HG02885 (cell line): ENCODE results near the gene CCDC158.
"Not testable (repeated sequence)": the region's sequence is repeated elsewhere in the genome, so short reads cannot be mapped to it uniquely, and the experiment has no call there.

Experiments
- ATAC-seq: cut with Tn5 transposase; IDR thresholded peaks from one replicate; pipeline ENCODE4 v1.9.1; 2021; ENCODE audit warnings: mild to moderate bottlenecking; ENCODE audit not compliant: unreplicated experiment, poor library complexity

CCDC158 gene

GRCh38 chr4:76430519-76431388 is 9.8 kb upstream of the CCDC158 start:
- ATAC-seq = no peak

GRCh38 chr4:76429636-76430035 is 8.7 kb upstream of the CCDC158 start:
- no peak for ATAC-seq

- ATAC-seq = no peak
Observed at GRCh38 chr4:76426272-76426671, 5.3 kb upstream of the CCDC158 start.

- ATAC-seq = not testable (repeated sequence)
Observed at GRCh38 chr4:76423159-76423558, 2.2 kb upstream of the CCDC158 start.

- ATAC-seq = no peak
Observed at GRCh38 chr4:76420188-76420761, 666 bp downstream of the CCDC158 start.

- ATAC-seq = no peak
Observed at GRCh38 chr4:76410636-76411035, 10.3 kb downstream of the CCDC158 start.

- no peak for ATAC-seq
Observed at GRCh38 chr4:76407440-76408119, 13.4 kb downstream of the CCDC158 start.

GRCh38 chr4:76406081-76406480 is 14.9 kb downstream of the CCDC158 start:
- ATAC-seq = no peak

GRCh38 chr4:76401654-76402053 is 19.3 kb downstream of the CCDC158 start:
- no peak for ATAC-seq

GRCh38 chr4:76388160-76388908 is 32.6 kb downstream of the CCDC158 start:
- ATAC-seq = no peak

- no peak for ATAC-seq
Observed at GRCh38 chr4:76386566-76387305, 34.2 kb downstream of the CCDC158 start.

- no peak for ATAC-seq
Observed at GRCh38 chr4:76385974-76386373, 35.0 kb downstream of the CCDC158 start.

GRCh38 chr4:76384052-76384451 is 36.9 kb downstream of the CCDC158 start:
- ATAC-seq = no peak

GRCh38 chr4:76383001-76383400 is 37.9 kb downstream of the CCDC158 start:
- ATAC-seq = no peak

- ATAC-seq = no peak
Observed at GRCh38 chr4:76381986-76382385, 39.0 kb downstream of the CCDC158 start.

- ATAC-seq = no peak
Observed at GRCh38 chr4:76380561-76380960, 40.4 kb downstream of the CCDC158 start.

GRCh38 chr4:76377911-76378310 is 43.0 kb downstream of the CCDC158 start:
- ATAC-seq = no peak

GRCh38 chr4:76377481-76377901 is 43.5 kb downstream of the CCDC158 start:
- no peak for ATAC-seq

GRCh38 chr4:76376534-76376933 is 44.4 kb downstream of the CCDC158 start:
- no peak for ATAC-seq

GRCh38 chr4:76375703-76376102 is 45.2 kb downstream of the CCDC158 start:
- ATAC-seq = no peak
